IMR-90 (cell line): ENCODE data around the gene COG7. TPM values are rescaled to one million over a fixed set of nuclear protein-coding genes. Genes with fewer than 3 reads are reported as not detected.

Source experiments
- ATAC-seq: fragments of 200-7000 bp; cut with Tn5 transposase; 2 replicates; pipeline ENCODE4 v1.9.1; 2020; ENCODE audit warnings: low read depth, mild to moderate bottlenecking, moderate library complexity
- BruUV-seq: library from RNA; stranded (reverse); fragments of 400-500 nt; replicated peaks from 2 replicates; lab custom pipeline; 2021; lab: Mats Ljungman, UMichigan
- CTCF ChIA-PET: fragments of 300-600 bp; formaldehyde crosslinking; extraction: SDS; loops from one replicate; lab custom pipeline; 2021; ENCODE audit warnings: antibody characterized with exemption; lab: Yijun Ruan, JAX
- POLR2A ChIA-PET: fragments of 300-600 bp; sonication (Branson Sonifier 250); formaldehyde crosslinking; loops from one replicate; lab custom pipeline; 2022; ENCODE audit warnings: antibody characterized with exemption; ENCODE audit not compliant: unreplicated experiment; lab: Charles Lee
- DNase-seq: peaks from one replicate; pipeline ENCODE4 v3.0.0; 2013
- H2AFZ ChIP-seq: replicated peaks from 2 replicates; pipeline ENCODE3; 2013; ENCODE audit warnings: low read length, mild to moderate bottlenecking; ENCODE audit not compliant: poor library complexity
- H2AK5ac ChIP-seq: 2 replicates; pipeline ENCODE4 v1.6.1; 2013; ENCODE audit warnings: low read depth, low read length, inconsistent platforms
- H2AK9ac ChIP-seq: replicated peaks from 2 replicates; pipeline ENCODE3; 2013; ENCODE audit warnings: mild to moderate bottlenecking, low read depth, low read length, moderate library complexity; ENCODE audit not compliant: poor library complexity
- H2BK120ac ChIP-seq: 2 replicates; pipeline ENCODE4 v1.6.1; 2013; ENCODE audit warnings: low read depth, low read length, inconsistent platforms
- H2BK15ac ChIP-seq: 3 replicates; pipeline ENCODE4 v1.6.1; 2013; ENCODE audit warnings: low read depth, low read length, inconsistent platforms
- H2BK20ac ChIP-seq: 2 replicates; pipeline ENCODE4 v1.6.1; 2013; ENCODE audit warnings: low read depth, mild to moderate bottlenecking, inconsistent platforms, low read length, moderate library complexity
- H2BK5ac ChIP-seq: 2 replicates; pipeline ENCODE4 v1.6.1; 2013; ENCODE audit warnings: mild to moderate bottlenecking, low read depth, low read length, inconsistent platforms; ENCODE audit not compliant: poor library complexity, severe bottlenecking
- H3K14ac ChIP-seq: replicated peaks from 2 replicates; pipeline ENCODE4 v1.6.1; 2013; ENCODE audit warnings: low read depth, low read length, inconsistent platforms
- H3K18ac ChIP-seq: 2 replicates; pipeline ENCODE4 v1.6.1; 2013; ENCODE audit warnings: low read depth, low read length, control low read depth
- H3K23ac ChIP-seq: 2 replicates; pipeline ENCODE4 v1.6.1; 2013; ENCODE audit warnings: low read depth, low read length, inconsistent platforms
- H3K27ac ChIP-seq: 2 replicates; pipeline ENCODE4 v1.5.1; 2013; ENCODE audit warnings: mild to moderate bottlenecking, control low read depth, low read length; ENCODE audit not compliant: insufficient read depth
- H3K27me3 ChIP-seq: 2 replicates; pipeline ENCODE4 v1.6.1; 2013; ENCODE audit warnings: low read length; ENCODE audit not compliant: control insufficient read depth, insufficient read depth
- H3K36me3 ChIP-seq: 2 replicates; pipeline ENCODE4 v1.6.1; 2013; ENCODE audit warnings: low read length, mixed read lengths; ENCODE audit not compliant: control insufficient read depth, insufficient read depth
- H3K4ac ChIP-seq: 2 replicates; pipeline ENCODE4 v1.6.1; 2013; ENCODE audit warnings: low read depth, low read length, inconsistent platforms
- H3K4me1 ChIP-seq: 2 replicates; pipeline ENCODE4 v1.6.1; 2013; ENCODE audit warnings: low read length, mixed read lengths; ENCODE audit not compliant: control insufficient read depth, insufficient read depth
- H3K4me2 ChIP-seq: 2 replicates; pipeline ENCODE4 v1.6.1; 2013; ENCODE audit warnings: low read depth, mild to moderate bottlenecking, control low read depth, low read length, moderate library complexity
- H3K4me3 ChIP-seq: 2 replicates; pipeline ENCODE4 v1.5.1; 2013; ENCODE audit warnings: low read depth, mild to moderate bottlenecking, control low read depth, low read length, moderate library complexity; ENCODE audit not compliant: insufficient read depth
- H3K56ac ChIP-seq: 2 replicates; pipeline ENCODE4 v1.6.1; 2013; ENCODE audit warnings: low read length, inconsistent platforms; ENCODE audit not compliant: insufficient read depth; ENCODE audit errors: extremely low read depth
- H3K79me1 ChIP-seq, 2 experiments: 2 replicates each; pipeline ENCODE4 v1.6.1; 2013; ENCODE audit warnings: low read length in 2 of 2, inconsistent platforms in 1 of 2, low read depth in 1 of 2
- H3K9ac ChIP-seq: 2 replicates; pipeline ENCODE4 v1.6.1; 2013; ENCODE audit warnings: low read depth, low read length, control low read depth
- H3K9me1 ChIP-seq: 2 replicates; pipeline ENCODE4 v1.6.1; 2013; ENCODE audit warnings: low read length, inconsistent platforms; ENCODE audit not compliant: insufficient read depth
- H3K9me3 ChIP-seq: 2 replicates; pipeline ENCODE4 v1.6.1; 2013; ENCODE audit warnings: low read length; ENCODE audit not compliant: control insufficient read depth, insufficient read depth
- H4K20me1 ChIP-seq: 2 replicates; pipeline ENCODE4 v1.6.1; 2013; ENCODE audit warnings: low read length, inconsistent platforms; ENCODE audit not compliant: insufficient read depth
- H4K5ac ChIP-seq: 2 replicates; pipeline ENCODE4 v1.6.1; 2013; ENCODE audit warnings: mild to moderate bottlenecking, low read depth, low read length, control low read depth
- H4K8ac ChIP-seq, 2 experiments: 2 replicates each; pipeline ENCODE4 v1.6.1; 2013; ENCODE audit warnings: low read depth in 2 of 2, low read length in 2 of 2, control low read depth in 1 of 2, inconsistent platforms in 1 of 2
- H4K91ac ChIP-seq: 2 replicates; pipeline ENCODE4 v1.6.1; 2013; ENCODE audit warnings: low read depth, low read length, inconsistent platforms; ENCODE audit not compliant: insufficient read depth
- CTCF ChIP-seq: conservative IDR thresholded peaks from 2 replicates; pipeline ENCODE4 v1.5.1; 2012; ENCODE audit warnings: mild to moderate bottlenecking, low read depth, low read length, improper control_type of control experiment
- WGBS, 2 experiments: methylation state at CpG; one replicate each; pipeline versions ENCODE4 v1.1.5 to v1.1.7; 2013; ENCODE audit warnings: missing lambda C conversion rate in 2 of 2; ENCODE audit not compliant: insufficient read length in 1 of 2; ENCODE audit errors: extremely low coverage in 2 of 2; 5-methylcytosine and 5-hydroxymethylcytosine counted together
- dilution Hi-C: fragments of 300-500 bp; cut with HindIII; formaldehyde crosslinking; loops from one replicate; pipeline ENCODE4 v1.14.3; 2018; ENCODE audit warnings: low sequenced_read_pairs; ENCODE audit not compliant: unreplicated experiment
- in situ Hi-C: fragments of 300-500 bp; cut with MboI; formaldehyde crosslinking; loops from 3 replicates; pipeline ENCODE4 v1.14.3; 2019; ENCODE audit warnings: low sequenced_read_pairs, inconsistent platforms, mixed read lengths
- intact Hi-C: fragments of 100-400 bp; cut with micrococcal nuclease; formaldehyde crosslinking; loops from 2 replicates; pipeline ENCODE4 v1.10.0; 2022
- polyA plus RNA-seq, 3 experiments: library from polyadenylated mRNA; depleted of rRNA; stranded (reverse); fragments of >200 nt; gene quantifications; 2 replicates each; pipeline ENCODE4 v1.2.3, GENCODE V29; 2012; ENCODE audit warnings: low replicate concordance in 1 of 3
- total RNA-seq: library from RNA; depleted of rRNA; stranded (reverse); fragments of >200 nt; gene quantifications from 2 replicates; pipeline ENCODE4 v1.2.3, GENCODE V29; 2012

Gene COG7
- total and polyA plus RNA-seq, 2 of the 4 experiments (the other 2 are of a cell fraction), result 28.5 to 43.7 TPM

DNA sequence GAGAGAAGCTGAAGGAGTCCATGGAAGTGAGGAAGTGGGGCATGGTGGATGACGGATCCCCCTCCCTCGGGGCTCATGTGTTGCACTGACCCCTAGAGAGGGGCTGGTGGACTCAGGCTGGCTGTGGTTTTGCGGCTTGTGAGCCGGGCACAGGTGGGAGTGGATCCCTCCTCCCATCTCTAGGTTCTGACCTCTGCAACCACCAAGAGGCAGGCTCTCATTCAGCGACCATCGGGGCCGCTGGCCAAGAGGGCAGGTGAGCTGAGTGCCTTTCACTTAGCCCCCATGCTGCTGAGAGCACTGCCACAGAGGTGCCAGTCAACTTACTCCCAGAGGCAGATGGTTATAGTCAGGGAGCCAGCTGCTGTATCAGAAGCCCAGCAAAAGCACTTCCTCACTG, 83.6 kb downstream of the COG7 start:
- no peak overlapping the region for H2AFZ ChIP-seq
- BruUV-seq, result no TSS peak
- no peak overlapping the region for H3K4me3 ChIP-seq
- no peak overlapping the region for H3K9ac ChIP-seq
- H3K36me3 ChIP-seq, result no peaks in the 10 kb centered on the region
- ATAC-seq (no peak), DNase-seq (no peak)
- H4K8ac ChIP-seq, result no peak overlapping the region
- H3K4me1 ChIP-seq, result no peaks in the 10 kb centered on the region
- H2BK20ac ChIP-seq, result no peak overlapping the region
- H4K20me1 ChIP-seq, result no peaks in the 10 kb centered on the region
- H2AK9ac ChIP-seq, result no peak overlapping the region
- no peak overlapping the region for H3K4me2 ChIP-seq
- H3K23ac ChIP-seq, result no peak overlapping the region
- dilution Hi-C loops, result no loop called here
- peaks cover 6% of the 10 kb centered on the region; the same call in 1 of the 2 replicates for H3K27me3 ChIP-seq
- H2BK120ac ChIP-seq, result no peak overlapping the region
- no peak overlapping the region for H3K4ac ChIP-seq
- intact Hi-C loops, result no loop called here
- no peaks in the 10 kb centered on the region; the same call in 1 of the 2 replicates for H3K9me1 ChIP-seq
- H2AK5ac ChIP-seq, result no peak overlapping the region
- H3K14ac ChIP-seq, result no peak overlapping the region
- 60% methylated on average over 1 of the region's 7 CpGs; no CpG with 5 or more reads in 1 of the 2 experiments for WGBS, 2 experiments
- no peak overlapping the region for H4K5ac ChIP-seq
- H3K18ac ChIP-seq, result no peak overlapping the region
- in situ Hi-C loops, result no loop called here
- H3K9me3 ChIP-seq, result no peaks in the 10 kb centered on the region
- no peak overlapping the region for H2BK15ac ChIP-seq
- H4K91ac ChIP-seq, result no peak overlapping the region
- no peak overlapping the region for H3K56ac ChIP-seq
- ChIA-PET CTCF (no interaction called here), POLR2A (no interaction called here)
- no peak for TF ChIP-seq CTCF
- H3K79me1 ChIP-seq, result no peaks in the 10 kb centered on the region
- no peak overlapping the region for H2BK5ac ChIP-seq
- no peak overlapping the region for H3K27ac ChIP-seq
